H1 (cell line): ENCODE data around the gene NT5M. TPM values are rescaled to one million over a fixed set of nuclear protein-coding genes. Genes with fewer than 3 reads are reported as not detected.

Experiments
- CTCF ChIA-PET: fragments of 300-600 bp; sonication (Branson Sonifier 250); formaldehyde crosslinking; loops from one replicate; lab custom pipeline; 2021; ENCODE audit not compliant: partially characterized antibody; lab: Charles Lee
- POLR2A ChIA-PET: fragments of 300-600 bp; sonication (Branson Sonifier 250); formaldehyde crosslinking; loops from one replicate; lab custom pipeline; 2021; ENCODE audit warnings: inconsistent platforms; ENCODE audit not compliant: partially characterized antibody; lab: Charles Lee
- DNase-seq, 2 experiments: peaks; one replicate each; pipeline versions ENCODE4 v3.0.0 to v3.0.0-alpha.2; 2010 to 2022; ENCODE audit warnings: low spot score in 2 of 2, low read depth in 1 of 2, mixed read lengths in 1 of 2
- FAIRE-seq: peaks from 2 replicates; lab custom pipeline; 2011; peaks lifted over from hg19 to GRCh38; lab: Jason Lieb, UNC
- H2AFZ ChIP-seq: 2 replicates; pipeline ENCODE4 v1.8.1; 2012; ENCODE audit warnings: low read length, inconsistent platforms
- H2AK5ac ChIP-seq: 2 replicates; pipeline ENCODE4 v1.6.1; 2013; ENCODE audit warnings: low read depth, low read length
- H2BK120ac ChIP-seq: replicated peaks from 2 replicates; pipeline ENCODE3; 2013; ENCODE audit warnings: low read depth, low read length, inconsistent platforms
- H2BK12ac ChIP-seq: 2 replicates; pipeline ENCODE4 v1.6.1; 2013; ENCODE audit warnings: low read depth, low read length
- H2BK15ac ChIP-seq: 2 replicates; pipeline ENCODE4 v1.6.1; 2013; ENCODE audit warnings: low read length
- H2BK20ac ChIP-seq: 2 replicates; pipeline ENCODE4 v1.6.1; 2013; ENCODE audit warnings: low read length
- H2BK5ac ChIP-seq: 2 replicates; pipeline ENCODE4 v1.6.1; 2013; ENCODE audit warnings: low read depth, low read length
- H3K14ac ChIP-seq: 2 replicates; pipeline ENCODE4 v1.6.1; 2013; ENCODE audit warnings: inconsistent platforms; ENCODE audit not compliant: insufficient read length
- H3K18ac ChIP-seq: 2 replicates; pipeline ENCODE4 v1.6.1; 2013; ENCODE audit warnings: low read length; ENCODE audit errors: extremely low read depth
- H3K23ac ChIP-seq: 2 replicates; pipeline ENCODE4 v1.6.1; 2013; ENCODE audit warnings: inconsistent platforms; ENCODE audit not compliant: insufficient read length
- H3K23me2 ChIP-seq: 2 replicates; pipeline ENCODE4 v1.6.1; 2013; ENCODE audit warnings: low read depth, low read length
- H3K27ac ChIP-seq: 2 replicates; pipeline ENCODE4 v1.6.1; 2011; ENCODE audit warnings: low read depth, low read length, inconsistent platforms
- H3K27me3 ChIP-seq, 4 experiments: replicated peaks in 1 of 4; 1 replicate in 1 of 4; 2 replicates in 3 of 4; pipeline versions ENCODE4 v1.6.1 to v1.8.1; 2011 to 2013; ENCODE audit warnings: low read length in 3 of 4, mild to moderate bottlenecking in 3 of 4, inconsistent platforms in 2 of 4, mixed read lengths in 2 of 4, moderate library complexity in 1 of 4; ENCODE audit not compliant: control insufficient read depth in 3 of 4, insufficient read depth in 3 of 4; ENCODE audit errors: extremely low read depth in 1 of 4
- H3K36me3 ChIP-seq, 4 experiments: 2 replicates each; pipeline versions ENCODE4 v1.6.1 to v1.8.1; 2011 to 2013; ENCODE audit warnings: mild to moderate bottlenecking in 4 of 4, low read length in 3 of 4, moderate library complexity in 2 of 4, control low read depth in 1 of 4, inconsistent platforms in 1 of 4; ENCODE audit not compliant: insufficient read depth in 4 of 4, control insufficient read depth in 2 of 4
- H3K4ac ChIP-seq: replicated peaks from 2 replicates; pipeline ENCODE3; 2013; ENCODE audit warnings: low read length, low read depth, mixed read lengths, inconsistent platforms; ENCODE audit not compliant: insufficient read length
- H3K4me1 ChIP-seq, 4 experiments: replicated peaks in 1 of 4; 1 replicate in 1 of 4; 2 replicates in 3 of 4; pipeline versions ENCODE4 v1.6.1 to v1.8.1; 2011 to 2013; ENCODE audit warnings: low read length in 3 of 4, inconsistent platforms in 2 of 4, mixed read lengths in 1 of 4; ENCODE audit not compliant: insufficient read depth in 4 of 4, control insufficient read depth in 3 of 4
- H3K4me2 ChIP-seq, 2 experiments: 2 replicates each; pipeline versions ENCODE4 v1.6.1 to v1.8.1; 2011 to 2013; ENCODE audit warnings: low read depth in 2 of 2, low read length in 2 of 2, control low read depth in 1 of 2, inconsistent platforms in 1 of 2, mild to moderate bottlenecking in 1 of 2; ENCODE audit not compliant: insufficient read depth in 1 of 2
- H3K4me3 ChIP-seq, 4 experiments: fragments of 200-600, 300-600 bp in 1 of 4; sonication (generic), shearing (Covaris generic), sonication (Bioruptor Twin) in 1 of 4; 2 replicates each; pipeline versions ENCODE4 v1.5.1 to v1.8.1; 2011 to 2016; ENCODE audit warnings: low read length in 4 of 4, low read depth in 3 of 4, control low read depth in 2 of 4, inconsistent platforms in 2 of 4, mild to moderate bottlenecking in 2 of 4, mixed read lengths in 1 of 4, moderate library complexity in 1 of 4; ENCODE audit not compliant: insufficient read depth in 2 of 4; ENCODE audit errors: extremely low read depth in 1 of 4
- H3K56ac ChIP-seq: replicated peaks from 2 replicates; pipeline ENCODE3; 2013; ENCODE audit warnings: low read depth, mild to moderate bottlenecking, mixed read lengths, low read length, inconsistent platforms; ENCODE audit not compliant: insufficient read length
- H3K79me1 ChIP-seq: 2 replicates; pipeline ENCODE4 v1.6.1; 2013; ENCODE audit warnings: low read depth, low read length, control low read depth
- H3K79me2 ChIP-seq, 2 experiments: 2 replicates each; pipeline versions ENCODE4 v1.6.1 to v1.8.1; 2012 to 2013; ENCODE audit warnings: low read length in 2 of 2, mild to moderate bottlenecking in 2 of 2, inconsistent platforms in 1 of 2; ENCODE audit not compliant: insufficient read depth in 2 of 2, control insufficient read depth in 1 of 2
- H3K9ac ChIP-seq, 4 experiments: replicated peaks in 1 of 4; 1 replicate in 1 of 4; 2 replicates in 3 of 4; pipeline versions ENCODE4 v1.6.1 to v1.8.1; 2011 to 2013; ENCODE audit warnings: low read depth in 3 of 4, low read length in 3 of 4, control low read depth in 2 of 4, mild to moderate bottlenecking in 2 of 4, moderate library complexity in 2 of 4, inconsistent platforms in 1 of 4; ENCODE audit errors: extremely low read depth in 1 of 4
- H3K9me3 ChIP-seq, 2 experiments: 2 replicates each; pipeline versions ENCODE4 v1.6.1 to v1.8.1; 2012 to 2013; ENCODE audit warnings: mild to moderate bottlenecking in 2 of 2, moderate library complexity in 2 of 2, control low read depth in 1 of 2, inconsistent platforms in 1 of 2, low read depth in 1 of 2, low read length in 1 of 2, mixed read lengths in 1 of 2; ENCODE audit not compliant: insufficient read depth in 2 of 2
- H4K20me1 ChIP-seq, 2 experiments: replicated peaks in 1 of 2; 2 replicates each; pipeline versions ENCODE3 to v1.8.1; 2011 to 2013; ENCODE audit warnings: inconsistent platforms in 2 of 2, low read length in 2 of 2, mild to moderate bottlenecking in 1 of 2; ENCODE audit not compliant: insufficient read depth in 2 of 2, control insufficient read depth in 1 of 2
- H4K5ac ChIP-seq: 2 replicates; pipeline ENCODE4 v1.6.1; 2013; ENCODE audit warnings: low read length, low read depth, mixed read lengths, inconsistent platforms; ENCODE audit not compliant: insufficient read length
- H4K8ac ChIP-seq: 2 replicates; pipeline ENCODE4 v1.8.0; 2013; ENCODE audit warnings: mild to moderate bottlenecking, moderate library complexity, low read length, inconsistent platforms; ENCODE audit not compliant: insufficient read depth; ENCODE audit errors: extremely low read depth
- H4K91ac ChIP-seq: replicated peaks from 2 replicates; pipeline ENCODE3; 2013; ENCODE audit warnings: low read length, mixed read lengths, inconsistent platforms; ENCODE audit not compliant: insufficient read length
- ATF3 ChIP-seq: IDR thresholded peaks from 2 replicates; pipeline ENCODE4 v1.6.1; 2011; ENCODE audit warnings: low read depth, mild to moderate bottlenecking, low read length; ENCODE audit not compliant: insufficient read depth
- BRCA1 ChIP-seq: IDR thresholded peaks from 2 replicates; pipeline ENCODE4 v1.6.1; 2012; ENCODE audit warnings: low read depth, low read length, improper control_type of control experiment
- EGR1 ChIP-seq: IDR thresholded peaks from 2 replicates; pipeline ENCODE4 v1.6.1; 2011; ENCODE audit warnings: low read depth, low read length, borderline replicate concordance
- MAFK ChIP-seq: IDR thresholded peaks from 2 replicates; pipeline ENCODE4 v1.6.1; 2012; ENCODE audit warnings: low read depth, mild to moderate bottlenecking, improper control_type of control experiment, low read length
- MAX ChIP-seq: IDR thresholded peaks from 2 replicates; pipeline ENCODE4 v1.6.1; 2012; ENCODE audit warnings: inconsistent platforms
- POU5F1 ChIP-seq: IDR thresholded peaks from 2 replicates; pipeline ENCODE4 v1.6.1; 2011; ENCODE audit warnings: low read depth, mild to moderate bottlenecking, low read length, moderate library complexity
- RAD21 ChIP-seq, 2 experiments: IDR thresholded peaks in 1 of 2; conservative IDR thresholded peaks in 1 of 2; 2 replicates each; pipeline ENCODE4 v1.6.1; 2011; ENCODE audit warnings: low read depth in 2 of 2, low read length in 2 of 2, improper control_type of control experiment in 1 of 2, inconsistent platforms in 1 of 2, mild to moderate bottlenecking in 1 of 2, moderate library complexity in 1 of 2
- RXRA ChIP-seq: IDR thresholded peaks from 2 replicates; pipeline ENCODE4 v1.6.1; 2011; ENCODE audit warnings: low read depth, mild to moderate bottlenecking, low read length, moderate library complexity; ENCODE audit not compliant: insufficient read depth
- SIX5 ChIP-seq: IDR thresholded peaks from 2 replicates; pipeline ENCODE4 v1.6.1; 2011; ENCODE audit warnings: mild to moderate bottlenecking, low read depth, low read length
- SP1 ChIP-seq: IDR thresholded peaks from 2 replicates; pipeline ENCODE4 v1.6.1; 2011; ENCODE audit warnings: low read depth, low read length
- SP2 ChIP-seq: IDR thresholded peaks from 2 replicates; pipeline ENCODE4 v1.6.1; 2012; ENCODE audit warnings: mild to moderate bottlenecking, low read length, inconsistent platforms
- TEAD4 ChIP-seq: IDR thresholded peaks from 2 replicates; pipeline ENCODE4 v1.6.1; 2012; ENCODE audit warnings: low read depth, low read length, inconsistent platforms, mixed read lengths
- WGBS, 2 experiments: shearing (Covaris generic) in 1 of 2; methylation state at CpG; one replicate each; pipeline versions ENCODE4 v1.1.6 to v1.1.7; 2013 to 2015; ENCODE audit warnings: low lambda C conversion rate in 2 of 2, mixed read lengths in 2 of 2, inconsistent platforms in 1 of 2, low coverage in 1 of 2, missing lambda C conversion rate in 1 of 2; ENCODE audit not compliant: insufficient replicate concordance in 2 of 2, insufficient coverage in 1 of 2, insufficient read length in 1 of 2; ENCODE audit errors: extremely low coverage in 1 of 2, missing lambda C conversion rate in 1 of 2; 5-methylcytosine and 5-hydroxymethylcytosine counted together
- polyA plus RNA-seq, 7 experiments: library from polyadenylated mRNA; depleted of rRNA in 3 of 7; stranded (reverse) in 5 of 7; unstranded in 2 of 7; fragments of >200 nt in 5 of 7; fragments of 200-250 nt in 2 of 7; gene quantifications; 1 replicate in 5 of 7; 2 replicates in 1 of 7; 4 replicates in 1 of 7; pipeline versions ENCODE4 v1.2.1 to v1.2.3, GENCODE V29; 2011 to 2013; ENCODE audit warnings: missing spikeins in 2 of 7, mixed read lengths in 2 of 7
- total RNA-seq: library from RNA; stranded (reverse); fragmentation: NEBNext Ultra II Directional; extraction: Animal tissue kit (Norgen Biotek cat#: 25700); gene quantifications from 2 replicates; pipeline ENCODE4 v1.2.1, GENCODE V29; 2021

The NT5M gene
- total and polyA plus RNA-seq, 2 of the 8 experiments (the other 6 are each of a cell fraction or from before 2014, with no cell fraction given) = 7.6 to 18.2 TPM

- no peak overlapping the region for H2BK12ac ChIP-seq
- H2BK15ac ChIP-seq = no peak overlapping the region
- POLR2A ChIA-PET = interaction anchor here (1.0 kb wide), 1 partner anchor 9 kb away, joined by 3 read pairs; no protein-coding TSS in a partner anchor
- no peak overlapping the region for H3K56ac ChIP-seq
- no peak overlapping the region for H2BK20ac ChIP-seq
- H3K4ac ChIP-seq = no peak overlapping the region
- H3K36me3 ChIP-seq = no peaks in the 10 kb centered on the region
- H3K23me2 ChIP-seq = no peaks in the 10 kb centered on the region; the same call in 1 of the 2 replicates
- H3K18ac ChIP-seq = no peak overlapping the region
- no peak overlapping the region for H4K91ac ChIP-seq
- no peaks in the 10 kb centered on the region for H3K27me3 ChIP-seq
- CTCF ChIA-PET = interaction anchor here (0.6 to 4.2 kb wide), 5 partner anchors 10 to 109 kb away, joined by 3 to 22 read pairs (median 3); no protein-coding TSS in a partner anchor
- no peak overlapping the region for H3K4me2 ChIP-seq
- no peak overlapping the region for H2BK120ac ChIP-seq
- WGBS, 2 experiments = 87% methylated on average over 12 of the region's 14 CpGs; no CpG with 5 or more reads in 1 of the 2 experiments
- no peak overlapping the region for H3K9ac ChIP-seq
- H2AFZ ChIP-seq = no peak overlapping the region
- DNase-seq (peak in 1 of 2 experiments; percentile 33), FAIRE-seq (no peak)
- H2AK5ac ChIP-seq = no peak overlapping the region
- no peaks in the 10 kb centered on the region for H4K20me1 ChIP-seq
- no peak overlapping the region for H4K8ac ChIP-seq
- H3K4me1 ChIP-seq = no peaks in the 10 kb centered on the region; a peak in 1 of 7 replicates
- H3K4me3 ChIP-seq = no peak overlapping the region
- H4K5ac ChIP-seq = no peak overlapping the region
- no peaks in the 10 kb centered on the region for H3K9me3 ChIP-seq
- no peaks in the 10 kb centered on the region for H3K79me2 ChIP-seq
- H3K14ac ChIP-seq = no peak overlapping the region
- peak overlapping the region; percentile 19 for H2BK5ac ChIP-seq
- H3K27ac ChIP-seq = no peak overlapping the region
- no peaks in the 10 kb centered on the region for H3K79me1 ChIP-seq
- H3K23ac ChIP-seq = no peak overlapping the region
- TF ChIP-seq SP2 (no peak), ATF3 (no peak), TEAD4 (no peak), EGR1 (no peak), RXRA (no peak), BRCA1 (no peak), MAX (no peak), SIX5 (no peak), SP1 (no peak), MAFK (no peak), POU5F1 (no peak), RAD21 (IDR thresholded peaks at IDR 0.05 in 1 of 2, conservative IDR thresholded peaks at IDR 0.05 in 1 of 2; ENCODE audit: low read depth in 2 of 2, low read length in 2 of 2) (no peak)
Observed at GRCh38 chr17:17344507-17345293, 41.5 kb downstream of the NT5M start.
